ENCODE measurements around the gene GNAQ. TPM values are rescaled to one million over a fixed set of nuclear protein-coding genes. Genes with fewer than 3 reads are reported as not detected.
"Not testable (repeated sequence)": the region's sequence is repeated elsewhere in the genome, so short reads cannot be mapped to it uniquely, and the experiment has no call there.

Gene GNAQ
- total RNA-seq, 1 donor: 43.8 TPM

- Histone ChIP-seq H3K4me3 (ENCODE audit: low read length) (no peak overlapping the region), H3K9me3 (ENCODE audit: low read depth, low read length) (no peaks in the 10 kb centered on the region), H3K27me3 (ENCODE audit: insufficient read depth, low read length) (no peaks in the 10 kb centered on the region), H3K4me1 (ENCODE audit: insufficient read depth, low read length) (no peaks in the 10 kb centered on the region)
Observed at GRCh38 chr9:77871483-77871882, 160.1 kb downstream of the GNAQ start.

- no peaks in the 10 kb centered on the region for H3K27me3 ChIP-seq (ENCODE audit: insufficient read depth, low read length)
- H3K9me3 ChIP-seq (ENCODE audit: low read depth, low read length): no peaks in the 10 kb centered on the region
- H3K4me1 ChIP-seq (ENCODE audit: insufficient read depth, low read length): peaks cover 18% of the 10 kb centered on the region
- no peak overlapping the region for H3K4me3 ChIP-seq (ENCODE audit: low read length)
Observed at GRCh38 chr9:77866878-77867277, 164.7 kb downstream of the GNAQ start.

GRCh38 chr9:77865385-77866047, 166.1 kb downstream of the GNAQ start:
- Histone ChIP-seq H3K4me1 (ENCODE audit: insufficient read depth, low read length) (peaks cover 18% of the 10 kb centered on the region), H3K9me3 (ENCODE audit: low read depth, low read length) (no peaks in the 10 kb centered on the region), H3K4me3 (ENCODE audit: low read length) (no peak overlapping the region), H3K27me3 (ENCODE audit: insufficient read depth, low read length) (no peaks in the 10 kb centered on the region)

GRCh38 chr9:77864211-77864889, 167.3 kb downstream of the GNAQ start:
- Histone ChIP-seq H3K4me1 (ENCODE audit: insufficient read depth, low read length) (peaks cover 18% of the 10 kb centered on the region), H3K4me3 (ENCODE audit: low read length) (no peak overlapping the region), H3K27me3 (ENCODE audit: insufficient read depth, low read length) (no peaks in the 10 kb centered on the region), H3K9me3 (ENCODE audit: low read depth, low read length) (no peaks in the 10 kb centered on the region)

GRCh38 chr9:77863638-77864037, 168.0 kb downstream of the GNAQ start:
- H3K27me3 ChIP-seq (ENCODE audit: insufficient read depth, low read length); H3K4me3 ChIP-seq (ENCODE audit: low read length); H3K9me3 ChIP-seq (ENCODE audit: low read depth, low read length): not testable (repeated sequence)
- peaks cover 18% of the 10 kb centered on the region for H3K4me1 ChIP-seq (ENCODE audit: insufficient read depth, low read length)

GRCh38 chr9:77860953-77861352, 170.7 kb downstream of the GNAQ start:
- not testable (repeated sequence) for H3K4me3 ChIP-seq (ENCODE audit: low read length); H3K9me3 ChIP-seq (ENCODE audit: low read depth, low read length); H3K27me3 ChIP-seq (ENCODE audit: insufficient read depth, low read length)
- peaks cover 18% of the 10 kb centered on the region for H3K4me1 ChIP-seq (ENCODE audit: insufficient read depth, low read length)

- Histone ChIP-seq H3K4me3 (ENCODE audit: low read length) (no peak overlapping the region), H3K4me1 (ENCODE audit: insufficient read depth, low read length) (peaks cover 13% of the 10 kb centered on the region), H3K9me3 (ENCODE audit: low read depth, low read length) (no peaks in the 10 kb centered on the region), H3K27me3 (ENCODE audit: insufficient read depth, low read length) (no peaks in the 10 kb centered on the region)
Observed at GRCh38 chr9:77857513-77858259, 173.9 kb downstream of the GNAQ start.

GRCh38 chr9:77856615-77857014, 175.0 kb downstream of the GNAQ start:
- no peaks in the 10 kb centered on the region for H3K9me3 ChIP-seq (ENCODE audit: low read depth, low read length)
- no peaks in the 10 kb centered on the region for H3K27me3 ChIP-seq (ENCODE audit: insufficient read depth, low read length)
- H3K4me3 ChIP-seq (ENCODE audit: low read length): no peak overlapping the region
- H3K4me1 ChIP-seq (ENCODE audit: insufficient read depth, low read length): peaks cover 23% of the 10 kb centered on the region

GRCh38 chr9:77854916-77855311, 176.7 kb downstream of the GNAQ start:
- no peaks in the 10 kb centered on the region for H3K27me3 ChIP-seq (ENCODE audit: insufficient read depth, low read length)
- peaks cover 31% of the 10 kb centered on the region for H3K4me1 ChIP-seq (ENCODE audit: insufficient read depth, low read length)
- no peaks in the 10 kb centered on the region for H3K9me3 ChIP-seq (ENCODE audit: low read depth, low read length)
- no peak overlapping the region for H3K4me3 ChIP-seq (ENCODE audit: low read length)

GRCh38 chr9:77854258-77854915, 177.2 kb downstream of the GNAQ start:
- Histone ChIP-seq H3K9me3 (ENCODE audit: low read depth, low read length) (no peaks in the 10 kb centered on the region), H3K4me3 (ENCODE audit: low read length) (no peak overlapping the region), H3K4me1 (ENCODE audit: insufficient read depth, low read length) (peaks cover 36% of the 10 kb centered on the region), H3K27me3 (ENCODE audit: insufficient read depth, low read length) (no peaks in the 10 kb centered on the region)

- H3K9me3 ChIP-seq (ENCODE audit: low read depth, low read length): no peaks in the 10 kb centered on the region
- H3K27me3 ChIP-seq (ENCODE audit: insufficient read depth, low read length): no peaks in the 10 kb centered on the region
- peaks cover 43% of the 10 kb centered on the region for H3K4me1 ChIP-seq (ENCODE audit: insufficient read depth, low read length)
- H3K4me3 ChIP-seq (ENCODE audit: low read length): no peak overlapping the region
Observed at GRCh38 chr9:77853716-77854115, 177.9 kb downstream of the GNAQ start.

- peaks cover 60% of the 10 kb centered on the region for H3K4me1 ChIP-seq (ENCODE audit: insufficient read depth, low read length)
- no peaks in the 10 kb centered on the region for H3K9me3 ChIP-seq (ENCODE audit: low read depth, low read length)
- no peak overlapping the region for H3K4me3 ChIP-seq (ENCODE audit: low read length)
- no peaks in the 10 kb centered on the region for H3K27me3 ChIP-seq (ENCODE audit: insufficient read depth, low read length)
Observed at GRCh38 chr9:77851882-77852595, 179.6 kb downstream of the GNAQ start.

GRCh38 chr9:77848897-77849296, 182.7 kb downstream of the GNAQ start:
- Histone ChIP-seq H3K4me1 (ENCODE audit: insufficient read depth, low read length) (peaks cover 52% of the 10 kb centered on the region), H3K27me3 (ENCODE audit: insufficient read depth, low read length) (no peaks in the 10 kb centered on the region), H3K4me3 (ENCODE audit: low read length) (no peak overlapping the region), H3K9me3 (ENCODE audit: low read depth, low read length) (no peaks in the 10 kb centered on the region)

- H3K9me3 ChIP-seq (ENCODE audit: low read depth, low read length): no peaks in the 10 kb centered on the region
- H3K4me3 ChIP-seq (ENCODE audit: low read length): no peak overlapping the region
- peaks cover 48% of the 10 kb centered on the region for H3K4me1 ChIP-seq (ENCODE audit: insufficient read depth, low read length)
- H3K27me3 ChIP-seq (ENCODE audit: insufficient read depth, low read length): no peaks in the 10 kb centered on the region
Observed at GRCh38 chr9:77848404-77848803, 183.2 kb downstream of the GNAQ start.
